CD4-positive, alpha-beta T cell treated with Interleukin-17A for 4 hours (primary cell): ENCODE measurements around the gene FBXL17.

Experiments
- DNase-seq: peaks from one replicate; pipeline ENCODE4 v3.0.0-alpha.2; 2020; ENCODE audit warnings: mixed read lengths

Gene FBXL17

DNA sequence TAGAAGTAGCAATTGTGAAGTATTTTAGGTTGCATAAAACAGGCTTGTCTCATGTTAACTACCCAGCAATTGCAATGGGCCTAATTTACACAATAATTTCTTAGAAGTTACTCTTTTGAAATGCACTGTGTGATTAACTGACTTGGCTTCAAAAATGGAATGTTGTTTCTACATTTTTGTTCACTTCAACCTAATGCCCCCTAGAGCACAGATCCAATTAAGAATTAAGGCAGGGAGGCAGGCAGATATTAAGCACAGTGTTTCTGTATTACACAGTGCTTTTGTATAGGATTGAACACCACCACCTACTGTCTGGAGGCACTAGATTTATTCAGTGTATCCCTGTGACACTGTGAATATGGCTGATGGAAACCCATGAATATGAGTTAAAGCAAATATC lies 302.1 kb downstream of the FBXL17 start:
- no peak for DNase-seq

DNA sequence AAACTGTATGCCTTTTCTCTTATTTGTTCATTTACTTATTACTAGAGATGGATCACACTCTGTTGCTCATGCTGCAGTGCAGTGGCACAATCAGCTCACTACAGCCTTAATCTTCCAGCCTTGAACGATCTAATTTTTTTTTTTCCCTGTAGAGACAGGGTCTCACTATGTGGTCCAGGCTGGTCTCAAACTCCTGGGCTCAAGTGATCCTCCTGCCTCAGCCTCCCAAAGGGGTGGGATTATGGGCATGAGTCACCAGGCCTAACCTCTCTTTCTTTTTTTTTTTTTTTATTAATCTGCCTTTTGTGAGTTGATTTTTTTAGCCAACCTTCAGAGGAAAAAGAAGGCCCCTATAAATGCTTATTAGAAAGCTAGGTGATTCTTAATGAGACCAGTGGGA lies 303.0 kb downstream of the FBXL17 start:
- no peak for DNase-seq

DNA sequence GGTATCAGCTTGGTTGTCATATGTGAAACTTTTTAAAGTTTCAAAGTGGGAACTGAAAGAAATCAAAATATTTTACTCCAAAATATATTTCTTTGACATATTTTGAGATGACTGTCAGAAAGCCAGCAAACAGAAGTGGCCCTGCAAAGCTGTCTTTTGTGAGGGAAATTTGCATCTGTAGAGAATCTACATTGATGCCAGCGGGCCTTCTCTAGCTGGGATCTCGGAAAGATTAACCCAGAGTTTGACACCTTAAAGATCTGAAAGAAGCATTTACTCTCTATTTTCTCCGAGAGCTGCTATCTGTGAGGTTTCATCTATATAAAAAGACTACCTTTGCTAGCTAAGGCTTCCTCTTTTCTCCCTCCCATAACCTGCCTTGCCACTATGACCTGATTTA lies 303.6 kb downstream of the FBXL17 start:
- DNase-seq: no peak

DNA sequence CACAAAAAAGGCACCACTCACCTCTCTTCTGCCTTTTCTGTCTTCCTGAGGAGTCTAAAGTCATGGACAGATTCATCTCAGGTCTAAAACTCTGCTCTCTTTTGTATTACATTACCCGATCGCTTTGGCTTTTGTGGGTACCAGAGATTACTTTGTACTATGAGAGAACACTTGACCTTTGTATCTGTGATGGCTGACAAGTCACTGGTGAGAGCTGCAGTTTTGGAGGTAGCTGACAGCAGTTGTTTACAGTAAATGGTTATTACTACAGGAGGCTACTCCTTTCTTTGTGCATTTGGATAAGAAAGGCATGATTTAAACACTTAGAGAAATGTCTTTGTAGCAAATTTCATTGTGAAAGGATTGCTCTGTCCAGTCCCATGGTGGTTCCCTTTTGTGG lies 307.3 kb downstream of the FBXL17 start:
- DNase-seq: no peak

DNA sequence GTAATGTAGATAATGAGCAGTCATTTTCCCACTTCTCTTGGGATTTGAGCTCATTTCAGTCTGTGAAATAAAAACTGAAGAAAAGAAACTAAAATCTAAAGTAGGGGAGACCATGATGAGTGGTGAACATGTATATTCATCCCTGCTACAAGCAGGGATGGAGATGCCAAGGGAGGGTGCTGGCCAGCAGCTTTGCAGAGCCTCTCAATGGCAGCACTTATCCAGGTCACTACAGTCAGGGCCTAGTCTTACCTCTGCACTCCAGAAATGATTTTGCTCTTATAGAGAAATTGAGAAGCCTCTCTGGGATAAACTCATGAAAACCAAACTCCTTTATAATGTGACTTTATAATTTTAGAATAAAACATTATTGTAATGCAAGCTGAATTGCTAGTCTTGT lies 317.6 kb downstream of the FBXL17 start:
- DNase-seq: no peak

DNA sequence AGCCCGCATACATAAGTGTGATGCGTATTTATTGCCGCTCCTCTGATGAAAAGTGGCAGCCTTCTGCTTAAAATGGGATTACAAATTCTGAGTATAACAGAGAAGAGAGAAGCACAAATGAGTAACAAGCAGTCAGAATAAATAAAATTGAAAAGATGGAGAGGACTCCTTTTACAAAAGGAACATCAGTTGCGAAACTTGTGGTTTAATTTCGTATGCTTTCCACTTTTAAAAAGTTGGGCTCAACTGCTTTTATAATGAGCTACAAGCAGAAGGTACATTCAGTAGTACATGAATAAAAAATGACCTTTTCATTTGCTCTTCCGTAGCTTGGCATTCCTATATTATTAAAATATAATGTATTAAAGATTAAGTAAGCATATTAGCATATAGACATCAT lies 320.0 kb downstream of the FBXL17 start:
- no peak for DNase-seq

DNA sequence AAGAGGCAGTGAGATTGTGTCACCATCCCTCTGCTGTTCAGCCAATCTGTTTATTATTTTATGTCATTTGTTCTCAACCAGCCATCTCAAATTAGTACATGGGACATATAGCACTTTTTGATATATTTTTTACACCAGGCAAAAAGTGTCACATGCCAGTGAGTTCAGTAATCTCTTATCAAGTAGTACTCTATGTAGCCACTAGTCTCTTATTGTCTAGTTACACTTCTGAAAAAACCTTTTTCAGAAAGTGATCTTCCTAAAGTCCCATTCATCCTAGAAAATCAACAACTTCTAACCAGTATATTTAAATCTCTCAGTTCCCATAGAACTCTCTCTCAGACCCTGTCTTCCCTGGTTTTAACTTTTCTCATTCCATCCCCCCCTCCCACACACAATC lies 321.6 kb downstream of the FBXL17 start:
- DNase-seq: no peak

DNA sequence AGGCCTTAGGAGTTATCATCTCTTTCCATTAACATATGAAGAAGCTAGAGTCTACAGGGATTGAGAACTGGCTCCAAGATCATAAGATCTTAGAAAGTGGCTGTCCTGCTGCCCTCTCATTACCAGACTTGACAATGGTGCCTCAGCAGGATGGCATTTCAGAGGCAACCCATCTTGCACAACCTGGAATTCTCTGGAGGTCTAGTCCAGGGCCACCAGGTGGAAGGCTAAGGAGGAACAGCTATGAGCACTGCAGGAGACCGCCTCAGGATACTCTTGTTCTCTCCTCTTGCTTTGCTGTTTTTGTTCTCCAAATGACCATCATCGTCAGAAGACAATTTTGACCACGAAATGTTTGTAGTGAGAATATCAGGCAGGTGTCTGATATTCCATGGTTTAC lies 322.6 kb downstream of the FBXL17 start:
- no peak for DNase-seq

DNA sequence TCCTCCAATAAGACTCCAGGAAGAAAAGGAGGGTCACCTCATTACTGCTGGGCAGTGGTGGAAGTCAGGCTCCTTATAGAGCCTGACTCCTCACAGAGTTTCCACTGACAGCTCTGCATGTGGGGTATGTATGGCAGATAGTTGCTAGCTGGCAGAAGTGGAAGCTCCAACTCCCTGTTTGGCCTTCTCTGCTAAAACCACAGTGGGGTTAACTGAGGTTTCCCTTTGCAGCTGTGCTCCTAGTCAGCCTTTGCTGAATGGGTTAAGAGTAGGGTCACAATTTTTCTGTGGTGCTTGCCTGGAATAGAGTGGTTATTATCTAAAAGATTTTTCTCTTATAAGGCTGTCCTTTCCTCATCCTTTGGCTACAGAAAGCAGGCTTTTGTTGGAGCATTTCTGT lies 327.5 kb downstream of the FBXL17 start:
- DNase-seq: no peak

DNA sequence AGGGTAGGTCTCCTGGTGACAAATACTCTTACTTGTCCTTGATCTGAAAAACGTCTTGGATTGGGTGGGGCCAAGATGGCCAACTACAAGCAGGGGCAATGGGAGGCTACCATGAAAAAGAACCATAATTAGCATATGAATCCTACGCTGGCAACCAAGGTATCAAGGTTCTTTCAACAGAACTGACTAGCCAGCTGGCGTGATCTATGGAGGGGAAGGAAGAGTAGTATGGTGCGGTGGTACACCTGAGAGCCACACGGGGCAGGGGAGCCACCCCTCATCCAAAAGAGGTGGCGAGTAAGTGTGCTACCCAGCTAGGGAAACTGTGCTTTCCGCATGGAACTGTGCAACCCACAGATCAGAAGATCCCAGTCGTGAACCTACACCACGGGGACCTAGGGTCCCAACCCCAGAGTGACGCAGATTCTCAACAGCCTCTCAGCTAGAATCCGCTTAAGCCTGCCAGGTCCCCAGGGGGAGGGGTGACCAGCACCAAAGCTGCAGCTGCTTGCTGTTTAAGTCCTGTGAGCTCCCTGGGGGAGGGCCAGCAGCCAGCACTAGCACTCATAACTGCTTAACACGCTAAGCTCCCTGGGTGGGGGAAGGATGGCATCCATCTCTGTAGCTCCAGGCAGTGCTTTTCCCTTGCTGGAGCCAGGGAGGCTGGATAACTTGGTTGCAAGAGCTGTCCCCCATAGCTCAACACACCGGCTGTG lies 334.8 kb downstream of the FBXL17 start:
- no peak for DNase-seq

DNA sequence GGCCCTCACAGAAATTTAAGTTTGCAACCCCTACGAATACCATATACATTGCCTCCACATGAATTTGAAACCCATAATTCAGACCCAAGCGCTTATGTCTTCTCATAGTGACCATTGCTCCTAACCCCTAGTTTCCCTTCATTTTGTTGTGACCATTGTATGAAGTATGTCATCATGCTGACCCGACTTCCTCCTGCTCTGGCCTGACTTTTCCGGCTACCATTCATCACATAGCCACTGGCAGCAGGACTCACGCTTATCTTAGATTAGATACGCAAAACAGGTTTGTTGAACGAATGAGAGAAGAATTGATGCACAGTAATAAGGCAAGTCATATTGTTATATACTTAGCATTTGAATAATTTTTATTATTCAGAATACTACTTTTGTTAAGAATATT lies 345.4 kb downstream of the FBXL17 start:
- no peak for DNase-seq

DNA sequence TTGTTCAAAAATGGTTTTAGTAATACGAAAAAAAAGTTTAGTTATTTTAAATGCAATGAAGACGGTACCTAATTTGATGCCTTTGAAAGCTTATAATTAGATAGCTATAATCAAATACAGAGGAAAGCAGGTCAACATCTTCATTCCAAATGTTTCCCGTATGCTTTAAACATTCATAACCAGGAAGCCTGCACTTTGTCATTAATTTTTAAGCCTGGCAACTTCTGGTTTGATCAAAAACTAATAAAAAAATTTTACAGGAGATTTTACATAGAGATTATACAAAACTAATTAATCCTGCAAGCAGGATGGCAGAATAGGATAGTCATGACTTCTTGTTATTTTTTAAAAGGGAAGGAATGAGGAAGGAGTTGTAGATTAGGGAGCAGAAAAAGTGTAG lies 353.0 kb downstream of the FBXL17 start:
- DNase-seq: no peak

DNA sequence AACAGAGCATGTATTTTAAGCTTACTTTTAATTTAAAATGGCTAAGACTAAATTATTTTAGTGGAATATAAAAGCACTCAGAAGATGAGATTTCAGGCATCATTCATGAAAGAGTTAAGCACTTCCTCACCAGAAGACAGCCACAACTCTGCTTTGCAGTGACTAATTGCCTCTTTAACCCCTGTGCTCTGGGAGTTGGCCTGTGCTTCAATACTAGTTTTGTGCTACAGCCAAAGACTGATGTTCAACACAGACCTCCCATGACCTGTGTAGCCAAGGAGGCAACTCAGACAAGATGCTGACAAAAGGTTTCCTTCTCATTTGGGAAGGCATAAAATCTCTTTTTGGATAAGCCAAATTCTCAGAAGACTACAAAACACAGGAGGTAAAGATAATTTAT lies 353.5 kb downstream of the FBXL17 start:
- DNase-seq: no peak

DNA sequence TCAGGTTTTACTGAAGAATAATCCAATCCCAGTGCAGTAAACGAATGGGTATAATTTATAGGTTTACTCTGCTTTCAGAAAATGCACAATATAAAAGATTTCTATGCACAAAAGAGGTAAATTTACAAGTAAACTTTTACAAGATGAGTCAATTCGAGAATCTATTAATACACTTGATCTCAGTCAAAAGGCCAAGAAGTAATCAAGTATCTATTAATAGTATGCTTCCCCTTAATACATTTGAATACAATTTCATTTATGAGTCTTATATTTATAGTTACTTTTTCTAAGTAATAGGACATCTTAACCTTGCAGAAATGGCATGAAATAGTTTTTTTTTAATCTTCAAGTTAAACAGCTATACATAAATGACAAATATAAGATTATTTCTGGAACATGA lies 355.9 kb downstream of the FBXL17 start:
- DNase-seq: no peak

DNA sequence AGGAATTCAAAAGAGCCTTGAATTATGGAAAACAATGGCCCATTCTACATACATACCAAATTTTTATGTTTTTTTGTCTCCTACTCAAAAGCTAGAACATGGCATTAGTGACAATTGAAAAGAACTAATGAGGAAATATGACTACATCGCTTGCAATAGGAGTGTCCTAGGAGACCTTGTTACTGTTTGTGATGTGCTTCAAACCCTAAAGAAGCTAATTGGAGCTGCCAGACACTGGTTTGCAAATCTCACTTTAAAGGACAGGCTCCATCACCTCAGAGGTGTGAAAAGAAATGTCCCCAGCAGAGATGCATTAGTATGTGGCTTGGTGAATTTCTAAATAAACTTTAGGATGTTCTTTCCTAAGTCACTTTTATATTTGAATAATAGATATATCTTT lies 356.9 kb downstream of the FBXL17 start:
- DNase-seq: no peak

DNA sequence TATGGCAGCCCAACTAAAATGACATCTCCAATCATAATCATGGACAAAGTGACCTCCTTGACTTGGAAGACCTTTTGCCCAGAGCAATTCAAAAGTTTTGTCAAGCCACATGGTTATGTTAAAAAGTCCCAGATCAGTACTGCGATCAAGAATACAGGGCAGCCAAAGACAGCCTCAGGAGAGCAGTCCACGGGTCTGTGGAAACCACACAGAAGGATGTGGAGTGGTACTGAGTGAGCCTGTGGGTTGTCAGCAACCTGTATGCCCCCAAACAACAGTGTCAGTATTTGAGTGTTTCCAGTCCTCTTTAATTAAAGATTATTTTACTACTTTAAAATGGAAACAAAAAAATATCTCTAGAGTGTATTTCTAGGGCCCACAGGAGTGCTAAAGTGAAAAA lies 365.8 kb downstream of the FBXL17 start:
- no peak for DNase-seq

DNA sequence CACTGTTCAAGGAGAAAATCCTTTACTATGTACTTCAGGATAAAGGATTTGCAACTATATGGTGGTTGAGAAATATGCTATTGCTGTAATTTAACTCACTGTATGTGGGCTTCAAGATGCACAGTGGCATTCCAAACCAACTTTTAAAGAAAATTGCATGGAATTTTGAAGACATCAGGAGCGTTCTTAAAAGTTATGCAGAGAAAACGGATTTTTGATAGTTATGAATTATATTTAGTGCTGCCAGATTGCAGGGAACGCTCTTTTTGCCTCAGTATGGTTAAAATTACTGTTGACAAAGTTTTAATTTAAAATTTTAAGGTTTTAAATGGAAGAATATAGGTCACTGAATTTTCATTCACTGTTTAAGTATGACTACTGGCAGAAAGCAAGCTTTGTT lies 375.1 kb downstream of the FBXL17 start:
- DNase-seq: no peak

DNA sequence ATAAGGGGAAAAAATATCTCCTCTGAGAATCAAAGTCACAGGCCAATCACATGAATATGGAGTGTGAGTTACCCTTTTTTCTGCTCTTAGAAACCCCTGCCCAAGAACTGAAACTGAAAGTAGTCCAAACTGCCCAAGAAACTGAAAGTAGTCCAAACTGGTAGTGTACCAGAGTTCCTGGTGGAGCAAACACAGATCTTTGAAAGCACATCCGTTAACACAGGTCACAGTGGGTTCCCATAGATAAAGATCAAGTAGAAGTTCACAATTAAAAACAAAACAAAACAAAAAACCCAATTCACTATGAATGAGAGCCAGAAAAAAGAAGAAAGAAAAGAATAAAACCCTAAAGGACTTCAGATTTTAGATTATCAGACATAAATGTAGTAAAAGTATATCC lies 378.7 kb downstream of the FBXL17 start:
- no peak for DNase-seq

DNA sequence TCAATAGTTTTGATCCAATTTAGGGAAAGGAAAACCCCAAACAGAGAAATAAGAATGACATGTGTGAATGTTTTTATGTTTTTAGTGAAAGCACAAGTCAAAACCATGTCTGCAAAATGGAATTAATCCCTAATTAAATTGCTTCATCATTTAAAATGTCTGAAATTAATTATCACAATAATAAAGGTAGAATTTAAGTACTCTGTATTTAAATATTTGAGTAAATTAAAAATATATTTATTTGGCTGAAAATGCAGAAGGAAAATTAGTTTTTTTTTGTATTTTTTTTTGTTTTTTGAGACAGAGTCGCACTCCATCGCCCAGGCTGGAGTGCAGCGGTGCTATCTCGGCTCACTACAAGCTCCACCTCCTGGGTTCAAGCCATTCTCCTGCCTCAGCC lies 380.7 kb downstream of the FBXL17 start:
- DNase-seq: no peak

DNA sequence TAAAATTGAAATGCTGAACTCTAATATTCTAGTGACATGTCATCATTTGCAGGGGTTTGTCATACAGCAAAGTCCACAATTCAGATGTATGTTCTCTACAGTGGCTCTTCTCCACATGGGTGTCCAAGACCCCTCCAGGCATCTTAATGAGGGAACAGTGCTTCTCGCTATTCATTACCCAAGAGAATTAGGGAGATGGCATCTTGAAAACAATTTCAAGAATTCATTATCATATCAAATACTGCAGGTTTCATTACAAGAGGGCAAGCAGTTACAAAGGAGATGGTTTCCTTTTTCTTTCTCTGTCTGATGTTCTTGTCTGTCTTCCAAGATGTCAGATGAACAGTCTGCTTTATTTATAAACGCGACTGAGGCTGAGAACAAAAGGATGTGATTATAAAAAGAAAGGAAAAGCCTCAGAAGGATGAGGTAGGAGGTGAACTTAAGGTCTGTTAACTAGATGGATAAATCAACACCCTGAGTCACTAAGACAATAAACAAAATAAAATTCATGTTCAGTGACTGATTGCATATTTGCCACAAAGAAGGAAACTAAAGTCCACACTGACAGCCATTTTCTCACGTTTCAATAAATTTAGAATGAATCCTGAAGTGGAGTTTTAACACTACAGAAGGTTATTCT lies 384.4 kb downstream of the FBXL17 start:
- no peak for DNase-seq

DNA sequence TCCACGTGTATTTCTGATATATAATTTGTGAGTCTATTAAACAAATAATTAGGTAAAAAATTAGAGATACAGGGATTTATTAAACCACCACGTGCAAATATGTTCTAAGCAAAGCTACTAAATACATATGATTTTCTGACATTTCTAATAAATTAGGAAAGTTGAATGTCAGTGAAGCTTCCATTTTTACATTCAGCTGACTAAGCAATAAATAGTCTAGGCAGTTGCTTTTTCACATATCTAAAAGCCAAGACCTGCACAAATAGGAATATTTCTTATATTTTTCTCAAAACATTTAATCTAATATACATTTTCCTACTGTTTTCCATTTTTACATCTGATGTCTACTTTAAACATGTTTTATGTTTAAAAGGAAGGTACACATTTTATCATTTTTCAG lies 388.6 kb downstream of the FBXL17 start:
- no peak for DNase-seq

DNA sequence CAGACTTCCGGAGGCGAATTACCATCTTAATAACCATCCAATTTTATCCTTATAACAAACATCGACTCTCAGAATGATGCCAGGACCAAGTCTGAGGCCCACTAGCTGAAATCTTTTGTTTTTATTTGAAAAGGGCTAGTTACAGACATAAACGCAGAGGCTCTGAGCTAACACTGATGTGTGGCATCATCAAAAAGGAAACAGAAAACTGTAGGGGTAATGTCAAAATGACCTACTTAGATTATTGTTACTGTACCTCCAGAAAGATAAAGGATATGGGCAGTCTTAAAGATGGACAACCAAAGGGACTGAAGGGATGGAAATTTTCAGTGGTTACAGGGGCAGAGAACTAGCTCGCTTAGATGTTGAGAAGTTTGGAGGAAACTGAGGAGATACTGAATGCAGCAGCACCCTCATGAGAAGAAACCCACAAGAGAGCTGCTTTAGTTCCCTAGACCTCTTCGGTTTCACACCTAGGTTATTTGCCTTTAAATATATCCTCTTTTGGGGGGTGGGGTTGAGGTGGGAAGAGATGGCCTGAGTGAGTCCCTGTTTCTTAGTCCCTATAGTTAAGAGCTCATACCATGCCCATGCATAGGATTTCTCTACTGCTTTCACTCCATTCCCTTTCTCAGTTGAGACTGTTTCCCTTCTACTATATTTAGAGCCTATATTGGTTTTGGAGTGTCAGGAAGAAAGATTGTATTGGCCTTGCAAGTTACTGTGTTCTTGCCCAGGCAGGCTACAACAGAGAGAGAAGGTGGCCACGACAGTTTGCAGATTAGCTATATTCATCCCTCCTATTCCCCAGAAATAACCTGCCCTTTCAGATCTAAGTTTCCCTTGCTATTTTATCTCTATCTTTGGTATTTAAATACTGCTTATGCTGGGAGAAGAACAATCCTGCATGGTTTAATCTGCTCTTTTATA lies 390.8 kb downstream of the FBXL17 start:
- no peak for DNase-seq

DNA sequence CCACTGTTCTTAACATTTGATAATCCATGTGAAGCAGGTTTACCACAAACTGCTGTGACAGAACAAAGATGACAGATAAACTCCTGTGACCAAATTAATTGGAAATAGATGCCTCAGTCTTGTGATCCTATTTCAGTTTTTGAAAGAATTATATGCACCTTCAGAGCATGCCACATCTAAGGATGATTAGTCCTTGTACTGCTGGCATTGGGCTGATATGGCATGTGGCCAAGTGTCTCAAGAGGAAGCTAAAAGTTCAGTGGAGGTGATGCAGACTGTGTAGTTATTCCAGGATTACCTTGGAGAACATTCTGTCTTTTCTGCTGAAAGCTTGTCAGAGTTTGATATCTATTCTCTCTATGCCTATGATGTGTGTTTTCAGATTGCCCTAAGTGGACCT lies 396.8 kb downstream of the FBXL17 start:
- no peak for DNase-seq
